ENCODE results near the gene HK2. TPM values are rescaled to one million over a fixed set of nuclear protein-coding genes. Genes with fewer than 3 reads are reported as not detected.

Gene HK2
- total RNA-seq, 6 experiments from 2014 or later, result 0.48 to 23.0 (median 0.87) TPM

DNA sequence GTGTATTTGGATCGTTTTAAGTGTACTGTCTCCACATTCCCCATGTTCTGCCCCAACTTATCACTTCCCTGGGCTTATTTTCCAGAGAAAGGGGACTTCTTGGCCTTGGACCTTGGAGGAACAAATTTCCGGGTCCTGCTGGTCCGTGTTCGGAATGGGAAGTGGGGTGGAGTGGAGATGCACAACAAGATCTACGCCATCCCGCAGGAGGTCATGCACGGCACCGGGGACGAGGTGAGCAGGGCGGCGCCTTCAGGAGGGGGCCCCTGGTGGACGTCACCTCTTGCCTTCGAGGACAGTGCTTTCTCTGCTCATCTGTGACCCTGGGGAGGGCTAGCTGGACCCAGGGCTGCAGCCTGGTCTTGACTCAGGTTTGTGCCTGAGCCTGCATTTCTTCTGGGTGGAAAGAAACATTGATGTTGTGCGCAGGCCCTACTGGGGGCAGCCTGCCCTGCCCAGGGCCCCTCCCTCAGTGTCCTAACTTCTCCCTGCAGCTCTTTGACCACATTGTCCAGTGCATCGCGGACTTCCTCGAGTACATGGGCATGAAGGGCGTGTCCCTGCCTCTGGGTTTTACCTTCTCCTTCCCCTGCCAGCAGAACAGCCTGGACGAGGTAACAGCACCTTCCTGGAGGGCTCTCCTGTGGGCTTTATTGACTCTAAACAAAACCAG is 47.8 kb downstream of the HK2 start:
- TF ChIP-seq POLR2A (IDR thresholded peaks at IDR 0.05), result no peak
- TF ChIP-seq, protein P1, sequence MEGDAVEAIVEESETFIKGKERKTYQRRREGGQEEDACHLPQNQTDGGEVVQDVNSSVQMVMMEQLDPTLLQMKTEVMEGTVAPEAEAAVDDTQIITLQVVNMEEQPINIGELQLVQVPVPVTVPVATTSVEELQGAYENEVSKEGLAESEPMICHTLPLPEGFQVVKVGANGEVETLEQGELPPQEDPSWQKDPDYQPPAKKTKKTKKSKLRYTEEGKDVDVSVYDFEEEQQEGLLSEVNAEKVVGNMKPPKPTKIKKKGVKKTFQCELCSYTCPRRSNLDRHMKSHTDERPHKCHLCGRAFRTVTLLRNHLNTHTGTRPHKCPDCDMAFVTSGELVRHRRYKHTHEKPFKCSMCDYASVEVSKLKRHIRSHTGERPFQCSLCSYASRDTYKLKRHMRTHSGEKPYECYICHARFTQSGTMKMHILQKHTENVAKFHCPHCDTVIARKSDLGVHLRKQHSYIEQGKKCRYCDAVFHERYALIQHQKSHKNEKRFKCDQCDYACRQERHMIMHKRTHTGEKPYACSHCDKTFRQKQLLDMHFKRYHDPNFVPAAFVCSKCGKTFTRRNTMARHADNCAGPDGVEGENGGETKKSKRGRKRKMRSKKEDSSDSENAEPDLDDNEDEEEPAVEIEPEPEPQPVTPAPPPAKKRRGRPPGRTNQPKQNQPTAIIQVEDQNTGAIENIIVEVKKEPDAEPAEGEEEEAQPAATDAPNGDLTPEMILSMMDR (IDR thresholded peaks at IDR 0.05), result no peak
- Histone ChIP-seq H3K9me3 (no peaks in the 10 kb centered on the region), H3K36me3 (no peaks in the 10 kb centered on the region), H3K4me3 (no peak overlapping the region), H3K27ac (no peak overlapping the region), H3K27me3 (no peaks in the 10 kb centered on the region), H3K4me1 (no peaks in the 10 kb centered on the region)
- WGBS (ENCODE audit: insufficient coverage, low coverage, low lambda C conversion rate, missing lambda C conversion rate), result 64% methylated on average over 6 of the region's 19 CpGs
- intact Hi-C loops (cut with DNase I), result no loop called here
- ATAC-seq (no peak), DNase-seq (no peak)

DNA sequence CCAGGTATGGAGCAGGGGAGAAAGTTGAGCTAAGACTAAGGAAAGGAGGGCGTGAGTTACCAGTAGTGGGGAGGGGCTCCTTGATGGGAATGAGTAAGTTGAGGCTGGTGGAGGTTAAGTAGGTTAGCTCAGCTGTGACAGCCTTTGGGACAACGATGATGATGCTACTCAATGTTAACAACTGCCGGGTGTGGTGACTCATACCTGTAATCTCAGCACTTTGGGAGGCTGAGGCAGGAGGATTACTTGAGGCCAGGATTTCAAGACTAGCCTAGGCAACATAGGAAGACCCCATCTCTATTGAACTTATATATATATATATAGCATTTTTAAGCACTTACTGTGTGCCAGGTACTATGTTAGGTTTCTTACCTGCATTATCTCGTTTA is 48.4 kb downstream of the HK2 start:
- ATAC-seq (no peak), DNase-seq (no peak)
- Histone ChIP-seq H3K36me3 (no peaks in the 10 kb centered on the region), H3K4me1 (no peaks in the 10 kb centered on the region), H3K9me3 (no peaks in the 10 kb centered on the region), H3K27me3 (no peaks in the 10 kb centered on the region), H3K27ac (no peak overlapping the region), H3K4me3 (no peak overlapping the region)
- TF ChIP-seq, protein P1 (IDR thresholded peaks at IDR 0.05), result no peak
- TF ChIP-seq POLR2A (IDR thresholded peaks at IDR 0.05), result no peak
- intact Hi-C loops (cut with DNase I), result no loop called here
- WGBS (ENCODE audit: insufficient coverage, low coverage, low lambda C conversion rate, missing lambda C conversion rate), result 75% methylated on average over 2 of the region's 4 CpGs

DNA sequence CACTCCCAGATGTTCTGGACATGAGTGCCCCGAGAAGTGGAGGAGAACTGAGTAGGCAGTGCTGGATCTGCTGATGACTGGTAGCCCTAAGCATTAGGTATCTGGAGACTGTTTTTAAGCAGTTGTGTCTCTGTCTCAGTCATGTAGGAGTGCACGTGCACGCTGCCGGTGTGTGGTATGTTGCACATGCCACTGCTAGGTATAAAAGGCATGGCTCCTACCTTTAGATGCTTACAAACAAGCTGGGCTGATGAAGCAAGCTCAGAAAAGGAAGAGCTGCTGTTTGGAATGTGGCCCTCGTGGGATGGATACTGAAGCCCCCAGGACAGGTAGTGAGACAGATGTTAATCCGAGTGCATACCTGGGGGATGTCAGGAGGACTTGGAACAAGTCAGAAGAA is 49.1 kb downstream of the HK2 start:
- Histone ChIP-seq H3K27ac (no peak overlapping the region), H3K27me3 (no peaks in the 10 kb centered on the region), H3K36me3 (no peaks in the 10 kb centered on the region), H3K9me3 (no peaks in the 10 kb centered on the region), H3K4me1 (no peaks in the 10 kb centered on the region), H3K4me3 (no peak overlapping the region)
- no peak for ATAC-seq
- WGBS (ENCODE audit: insufficient coverage, low coverage, low lambda C conversion rate, missing lambda C conversion rate), result 72% methylated on average over 6 of the region's 6 CpGs
- DNase-seq, result no peak
- intact Hi-C loops (cut with DNase I), result no loop called here
- no peak for TF ChIP-seq POLR2A (IDR thresholded peaks at IDR 0.05)
- TF ChIP-seq, protein P1 (IDR thresholded peaks at IDR 0.05), result no peak

DNA sequence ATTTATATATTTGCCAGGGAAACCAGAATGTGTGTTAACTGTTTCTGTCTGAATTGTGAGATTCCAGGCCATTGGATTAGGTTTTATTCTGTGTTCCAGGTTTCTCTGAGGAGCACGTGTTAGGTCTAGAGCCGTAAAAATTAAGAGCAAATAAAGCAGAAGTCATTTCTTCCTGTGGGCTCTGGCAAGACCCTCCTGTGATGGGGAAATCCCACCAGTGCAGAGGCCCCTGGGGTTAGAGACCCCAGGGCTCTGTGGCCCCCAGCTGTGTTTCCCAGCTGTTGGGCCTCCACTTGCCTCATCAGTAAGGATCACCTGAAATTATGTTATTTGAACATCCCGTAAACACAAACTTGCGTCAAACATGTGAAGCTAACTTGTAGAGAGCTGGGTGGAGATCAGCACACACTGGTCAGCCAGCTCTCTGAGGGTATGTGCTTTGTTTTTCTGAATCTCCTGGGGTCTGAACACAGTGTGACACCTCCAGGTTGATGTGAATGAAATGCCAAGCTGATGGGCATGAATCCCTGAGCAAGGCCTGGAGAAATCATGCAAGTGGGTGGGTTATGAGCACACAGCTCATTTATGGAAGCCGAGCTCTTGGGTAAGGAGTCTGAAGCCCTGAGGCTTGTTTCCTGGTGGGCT is 50.3 kb downstream of the HK2 start:
- no peak overlapping the region for H3K4me3 ChIP-seq
- peaks cover 0 to 2% (median 0%) of the 10 kb centered on the region in 4 donors for H3K36me3 ChIP-seq
- 89% methylated on average over 4 of the region's 5 CpGs for WGBS (ENCODE audit: insufficient coverage, low coverage, low lambda C conversion rate, missing lambda C conversion rate)
- H3K4me1 ChIP-seq, result no peaks in the 10 kb centered on the region
- no peaks in the 10 kb centered on the region for H3K27me3 ChIP-seq
- ATAC-seq, result no peak
- no peaks in the 10 kb centered on the region for H3K9me3 ChIP-seq
- intact Hi-C loops (cut with DNase I), result no loop called here
- TF ChIP-seq POLR2A (IDR thresholded peaks at IDR 0.05), result no peak
- TF ChIP-seq, protein P1 (IDR thresholded peaks at IDR 0.05), result no peak
- no peak for DNase-seq
- no peak overlapping the region for H3K27ac ChIP-seq

Measured in right lobe of liver (tissue), 6 donors.